LNCaP clone FGC (cell line): ENCODE measurements around the gene SLC35A5.
A peak's percentile ranks its signal among the peaks of the same experiment; 100 is the strongest.

ENCODE experiments used
- DNase-seq: peaks from one replicate; pipeline ENCODE4 v3.0.0-alpha.2; 2011; ENCODE audit warnings: low read depth
- H3K4me3 ChIP-seq: 2 replicates; pipeline ENCODE4 v1.5.1; 2011; ENCODE audit warnings: mild to moderate bottlenecking, low read depth, low read length, control low read depth
- TF ChIP-seq, protein P1 (sequence below): IDR thresholded peaks from 2 replicates; pipeline ENCODE4 v1.5.1; 2012; ENCODE audit warnings: mild to moderate bottlenecking; ENCODE audit not compliant: control insufficient read depth, insufficient read depth; ENCODE audit errors: extremely low read depth

Gene SLC35A5

DNA sequence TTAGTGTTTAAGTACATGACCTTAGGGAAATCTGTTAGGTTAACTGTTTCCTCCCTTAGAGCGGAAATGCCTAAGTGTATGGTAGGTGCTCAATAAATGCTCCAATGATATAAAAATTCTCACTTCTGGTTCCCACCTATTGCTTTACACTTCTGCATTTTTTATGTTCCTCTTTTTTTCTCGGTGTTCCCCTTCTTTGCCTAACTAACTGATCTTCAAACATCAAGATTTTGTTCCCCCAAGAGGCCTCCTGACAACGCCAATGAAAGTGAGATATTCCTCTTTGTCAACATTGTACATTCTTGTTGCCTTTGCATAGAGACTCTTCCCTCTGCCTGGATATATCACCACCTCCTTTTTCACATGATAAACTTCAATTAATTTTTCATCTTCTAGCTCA lies 17.4 kb downstream of the SLC35A5 start:
- TF ChIP-seq, protein P1, sequence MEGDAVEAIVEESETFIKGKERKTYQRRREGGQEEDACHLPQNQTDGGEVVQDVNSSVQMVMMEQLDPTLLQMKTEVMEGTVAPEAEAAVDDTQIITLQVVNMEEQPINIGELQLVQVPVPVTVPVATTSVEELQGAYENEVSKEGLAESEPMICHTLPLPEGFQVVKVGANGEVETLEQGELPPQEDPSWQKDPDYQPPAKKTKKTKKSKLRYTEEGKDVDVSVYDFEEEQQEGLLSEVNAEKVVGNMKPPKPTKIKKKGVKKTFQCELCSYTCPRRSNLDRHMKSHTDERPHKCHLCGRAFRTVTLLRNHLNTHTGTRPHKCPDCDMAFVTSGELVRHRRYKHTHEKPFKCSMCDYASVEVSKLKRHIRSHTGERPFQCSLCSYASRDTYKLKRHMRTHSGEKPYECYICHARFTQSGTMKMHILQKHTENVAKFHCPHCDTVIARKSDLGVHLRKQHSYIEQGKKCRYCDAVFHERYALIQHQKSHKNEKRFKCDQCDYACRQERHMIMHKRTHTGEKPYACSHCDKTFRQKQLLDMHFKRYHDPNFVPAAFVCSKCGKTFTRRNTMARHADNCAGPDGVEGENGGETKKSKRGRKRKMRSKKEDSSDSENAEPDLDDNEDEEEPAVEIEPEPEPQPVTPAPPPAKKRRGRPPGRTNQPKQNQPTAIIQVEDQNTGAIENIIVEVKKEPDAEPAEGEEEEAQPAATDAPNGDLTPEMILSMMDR: no peak

GRCh38 chr3:112579697-112580096 lies 17.9 kb downstream of the SLC35A5 start:
- DNase-seq: no peak
- TF ChIP-seq, protein P1: no peak
- no peak overlapping the region for H3K4me3 ChIP-seq

More for the DNA sequence above, 17.4 kb downstream of the SLC35A5 start:
- no peak for DNase-seq
- H3K4me3 ChIP-seq: no peak overlapping the region

- DNase-seq: no peak
- H3K4me3 ChIP-seq: no peak overlapping the region
- TF ChIP-seq, protein P1: peak; percentile 71
Measured at GRCh38 chr3:112582244-112582874, 20.5 kb downstream of the SLC35A5 start.

- no peak overlapping the region for H3K4me3 ChIP-seq
- DNase-seq: no peak
- TF ChIP-seq, protein P1: no peak
Measured at GRCh38 chr3:112583105-112583504, 21.3 kb downstream of the SLC35A5 start.

DNA sequence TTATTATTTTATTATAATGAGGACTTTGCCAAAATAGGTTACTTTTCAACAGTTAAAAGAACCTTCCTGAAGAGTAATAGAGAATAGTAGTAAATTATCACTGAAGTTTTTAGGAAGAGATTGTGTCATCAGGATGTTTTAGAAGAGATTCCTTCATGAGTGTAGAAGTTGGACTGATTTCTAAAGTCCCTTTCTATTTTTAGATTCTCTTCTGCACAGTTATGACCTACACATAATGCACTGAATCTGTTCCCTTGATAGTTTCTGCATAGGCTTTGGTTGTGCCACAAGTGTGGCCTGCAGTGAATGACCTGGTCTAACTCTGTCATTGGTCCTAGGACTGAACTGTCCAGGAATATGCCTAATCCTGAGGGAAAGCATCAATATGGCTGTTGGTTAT lies 23.9 kb downstream of the SLC35A5 start:
- no peak for DNase-seq
- TF ChIP-seq, protein P1: no peak

GRCh38 chr3:112587336-112587735 lies 25.5 kb downstream of the SLC35A5 start:
- H3K4me3 ChIP-seq: no peak overlapping the region
- DNase-seq: no peak
- TF ChIP-seq, protein P1: no peak

More for the DNA sequence above, 23.9 kb downstream of the SLC35A5 start:
- H3K4me3 ChIP-seq: no peak overlapping the region

DNA sequence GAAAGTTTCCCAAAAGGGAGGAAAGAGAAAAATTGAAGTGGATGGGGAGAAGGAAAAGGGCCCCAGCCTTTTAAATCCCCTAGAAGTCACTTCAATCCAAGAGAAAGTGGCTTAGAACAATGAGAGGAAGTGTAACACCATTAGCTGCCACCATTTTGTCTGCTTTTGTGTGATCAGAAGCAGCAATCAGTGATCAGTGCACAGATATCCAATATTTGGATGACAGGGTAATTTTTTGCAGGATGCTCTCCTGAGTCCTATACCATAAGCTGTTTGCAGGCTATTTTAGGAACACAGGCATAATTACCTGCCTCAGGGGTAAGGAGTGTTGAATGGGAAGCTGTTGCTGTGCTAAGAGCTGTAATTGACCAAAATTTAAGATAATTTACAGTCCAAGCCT lies 31.4 kb downstream of the SLC35A5 start:
- no peak overlapping the region for H3K4me3 ChIP-seq
- no peak for DNase-seq
- TF ChIP-seq, protein P1: no peak
